ENCODE measurements around the gene NOS1AP. TPM values are rescaled to one million over a fixed set of nuclear protein-coding genes. Genes with fewer than 3 reads are reported as not detected.

Gene NOS1AP
- total RNA-seq, 2 experiments from 2014 or later: 0.18 TPM

- no peaks in the 10 kb centered on the region for H3K4me1 Mint-ChIP-seq (ENCODE audit: low read depth)
- DNase-seq: no peak
- no peak for ATAC-seq
- TF ChIP-seq CTCF (IDR thresholded peaks at IDR 0.05): no peak
- CTCF ChIA-PET: no interaction called here
- H3K36me3 Mint-ChIP-seq (ENCODE audit: low read depth): no peaks in the 10 kb centered on the region
- H3K9me3 Mint-ChIP-seq: no peaks in the 10 kb centered on the region
- intact Hi-C loops (cut with micrococcal nuclease): no loop called here
- no peak overlapping the region for H3K27ac Mint-ChIP-seq
- peaks cover 8% of the 10 kb centered on the region for H3K27me3 Mint-ChIP-seq
- H3K4me3 Mint-ChIP-seq: no peak overlapping the region
- POLR2A ChIA-PET: interaction anchor here (0.6 kb wide), 1 partner anchor 34 kb away, joined by 3 read pairs; no protein-coding TSS in a partner anchor
These were observed 253.5 kb downstream of the NOS1AP start for GRCh38 chr1:162323023-162323422.

GRCh38 chr1:162324396-162324795, 254.9 kb downstream of the NOS1AP start:
- ChIA-PET POLR2A (no interaction called here), CTCF (no interaction called here)
- H3K36me3 Mint-ChIP-seq (ENCODE audit: low read depth): no peaks in the 10 kb centered on the region
- DNase-seq (no peak), ATAC-seq (no peak)
- intact Hi-C loops (cut with micrococcal nuclease): no loop called here
- no peak overlapping the region for H3K4me3 Mint-ChIP-seq
- H3K4me1 Mint-ChIP-seq (ENCODE audit: low read depth): no peaks in the 10 kb centered on the region
- TF ChIP-seq CTCF (IDR thresholded peaks at IDR 0.05): no peak
- H3K27me3 Mint-ChIP-seq: peaks cover 5% of the 10 kb centered on the region
- no peaks in the 10 kb centered on the region for H3K9me3 Mint-ChIP-seq
- no peak overlapping the region for H3K27ac Mint-ChIP-seq

DNA sequence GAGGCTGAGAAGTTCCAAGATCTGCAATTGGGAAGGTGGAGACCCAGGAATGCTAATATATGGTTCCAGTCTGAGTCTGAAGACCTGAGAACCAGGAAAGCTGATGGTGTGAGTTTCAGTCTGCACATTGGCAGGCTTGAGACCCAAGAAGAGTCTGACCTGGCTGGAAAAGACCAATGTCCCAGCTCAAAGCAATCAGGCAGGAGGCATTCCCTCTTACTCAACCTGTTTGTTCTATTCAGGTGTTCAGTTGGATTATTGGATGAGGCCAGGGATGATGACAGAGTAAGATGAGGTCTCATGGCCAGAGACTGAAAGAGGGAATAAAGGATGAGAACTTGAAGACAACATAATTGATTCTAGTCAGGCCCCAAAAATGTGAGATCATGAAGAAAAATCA, 257.1 kb downstream of the NOS1AP start:
- CTCF ChIA-PET: no interaction called here
- no peaks in the 10 kb centered on the region for H3K36me3 Mint-ChIP-seq (ENCODE audit: low read depth)
- H3K27me3 Mint-ChIP-seq: no peaks in the 10 kb centered on the region
- no peaks in the 10 kb centered on the region for H3K9me3 Mint-ChIP-seq
- no peak for TF ChIP-seq CTCF (IDR thresholded peaks at IDR 0.05)
- intact Hi-C loops (cut with micrococcal nuclease): no loop called here
- H3K4me3 Mint-ChIP-seq: no peak overlapping the region
- ATAC-seq (no peak), DNase-seq (no peak)
- H3K4me1 Mint-ChIP-seq (ENCODE audit: low read depth): no peaks in the 10 kb centered on the region
- POLR2A ChIA-PET: no interaction called here
- H3K27ac Mint-ChIP-seq: no peak overlapping the region

DNA sequence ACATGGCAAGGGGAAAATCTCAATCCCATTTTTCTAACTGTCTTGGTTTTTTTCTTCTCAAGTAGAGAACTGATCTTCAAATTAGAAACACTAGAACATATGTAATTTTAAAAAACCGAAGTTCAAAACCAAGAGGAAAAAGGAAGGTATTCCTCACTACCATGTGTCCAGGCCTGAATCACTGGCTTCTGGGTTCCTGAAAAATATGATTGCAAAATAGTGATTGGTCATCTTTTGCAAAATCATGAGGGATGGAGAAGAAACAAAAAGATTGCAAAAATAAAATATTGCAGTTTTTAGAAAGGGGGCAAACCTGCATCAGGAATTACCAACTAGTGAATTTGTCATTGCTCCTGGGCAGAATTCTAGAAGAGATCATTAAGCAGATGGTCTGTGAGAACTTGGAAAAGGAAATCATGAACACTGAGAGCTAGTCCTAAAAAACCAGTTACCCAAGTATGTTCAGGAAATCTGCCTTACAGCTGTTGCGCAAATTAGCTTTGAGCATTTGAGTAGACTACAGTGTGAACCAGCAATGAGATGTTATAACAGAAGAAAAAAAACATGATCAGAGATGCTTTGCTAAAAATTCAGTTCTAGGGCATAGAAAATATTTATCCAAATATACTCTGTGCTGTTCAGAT, 257.8 kb downstream of the NOS1AP start:
- intact Hi-C loops (cut with micrococcal nuclease): no loop called here
- ATAC-seq (no peak), DNase-seq (no peak)
- no peaks in the 10 kb centered on the region for H3K36me3 Mint-ChIP-seq (ENCODE audit: low read depth)
- no peak overlapping the region for H3K4me3 Mint-ChIP-seq
- H3K9me3 Mint-ChIP-seq: no peaks in the 10 kb centered on the region
- ChIA-PET CTCF (no interaction called here), POLR2A (no interaction called here)
- TF ChIP-seq CTCF (IDR thresholded peaks at IDR 0.05): no peak
- no peaks in the 10 kb centered on the region for H3K27me3 Mint-ChIP-seq
- H3K27ac Mint-ChIP-seq: no peak overlapping the region
- H3K4me1 Mint-ChIP-seq (ENCODE audit: low read depth): no peaks in the 10 kb centered on the region

DNA sequence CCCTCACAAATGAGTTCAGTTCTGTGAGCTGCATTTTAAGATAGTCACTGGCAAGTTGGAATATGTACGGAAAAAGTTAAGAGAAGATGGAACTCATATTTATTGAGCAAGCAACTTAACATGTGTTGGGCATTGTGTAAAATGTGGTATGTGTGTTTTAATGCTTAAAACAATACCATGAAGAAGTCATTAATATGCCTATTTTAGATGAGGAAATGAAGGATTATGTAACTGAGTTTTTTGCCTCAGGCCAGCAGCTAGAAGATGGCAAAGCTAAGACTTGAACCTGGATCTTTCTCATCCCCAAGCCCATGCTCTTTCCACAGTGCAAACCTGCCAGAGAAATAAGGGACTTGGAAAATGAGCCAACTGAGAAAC, 258.3 kb downstream of the NOS1AP start:
- H3K27ac Mint-ChIP-seq: no peak overlapping the region
- DNase-seq: no peak
- ATAC-seq: no peak
- no peak overlapping the region for H3K4me3 Mint-ChIP-seq
- no peaks in the 10 kb centered on the region for H3K27me3 Mint-ChIP-seq
- no peak for TF ChIP-seq CTCF (IDR thresholded peaks at IDR 0.05)
- intact Hi-C loops (cut with micrococcal nuclease): no loop called here
- CTCF ChIA-PET: no interaction called here
- no peaks in the 10 kb centered on the region for H3K36me3 Mint-ChIP-seq (ENCODE audit: low read depth)
- POLR2A ChIA-PET: no interaction called here
- H3K9me3 Mint-ChIP-seq: no peaks in the 10 kb centered on the region
- no peaks in the 10 kb centered on the region for H3K4me1 Mint-ChIP-seq (ENCODE audit: low read depth)

Measured in activated CD8-positive, alpha-beta T cell treated with anti-CD3 and anti-CD28 coated beads for 36 hours (primary cell).